DOHH2 (cell line): ENCODE measurements around the gene TMEM158.

ENCODE experiments used
- H3F3A ChIP-seq: fragments of 200-600 bp; sonication (generic), shearing (Covaris generic); 2 replicates; pipeline ENCODE4 v1.6.0; 2016; ENCODE audit warnings: antibody characterized with exemption, mild to moderate bottlenecking; ENCODE audit not compliant: control insufficient read depth, insufficient read depth
- H3K27ac ChIP-seq: fragments of 200-600 bp; sonication (generic); 2 replicates; pipeline ENCODE4 v1.5.1; 2014; ENCODE audit warnings: low read depth, mild to moderate bottlenecking, low read length, moderate library complexity
- H3K27me3 ChIP-seq: fragments of 200-600 bp; sonication (generic); 2 replicates; pipeline ENCODE4 v1.6.1; 2014; ENCODE audit warnings: mild to moderate bottlenecking, low read length, mixed read lengths; ENCODE audit not compliant: control insufficient read depth
- H3K36me3 ChIP-seq: fragments of 200-600 bp; sonication (generic); 2 replicates; pipeline ENCODE4 v1.6.1; 2014; ENCODE audit warnings: mild to moderate bottlenecking, low read length, moderate library complexity, mixed read lengths; ENCODE audit not compliant: control insufficient read depth
- H3K4me1 ChIP-seq: fragments of 200-600 bp; sonication (generic); 2 replicates; pipeline ENCODE4 v1.6.1; 2014; ENCODE audit warnings: mild to moderate bottlenecking, low read length, mixed read lengths; ENCODE audit not compliant: control insufficient read depth
- H3K4me2 ChIP-seq: fragments of 200-600 bp; sonication (generic); 2 replicates; pipeline ENCODE4 v1.6.0; 2014; ENCODE audit warnings: mild to moderate bottlenecking, low read length, moderate library complexity
- H3K4me3 ChIP-seq: fragments of 200-600 bp; sonication (generic); 2 replicates; pipeline ENCODE4 v1.5.1; 2014; ENCODE audit warnings: mild to moderate bottlenecking, low read length, mixed read lengths
- H3K79me2 ChIP-seq: fragments of 200-600 bp; sonication (generic); 2 replicates; pipeline ENCODE4 v1.6.1; 2014; ENCODE audit warnings: mild to moderate bottlenecking, low read length, mixed read lengths; ENCODE audit not compliant: control insufficient read depth
- H3K9me2 ChIP-seq: fragments of 200-600 bp; sonication (generic); replicated peaks from 2 replicates; pipeline ENCODE4 v1.6.1; 2014; ENCODE audit warnings: mild to moderate bottlenecking, low read length, mixed read lengths; ENCODE audit not compliant: control insufficient read depth
- H3K9me3 ChIP-seq: fragments of 200-600 bp; sonication (generic); 2 replicates; pipeline ENCODE4 v1.6.1; 2014; ENCODE audit warnings: antibody characterized with exemption, low read length, mixed read lengths; ENCODE audit not compliant: control insufficient read depth, insufficient read depth
- H4K20me1 ChIP-seq: fragments of 200-600 bp; sonication (generic); 2 replicates; pipeline ENCODE4 v1.6.0; 2014; ENCODE audit warnings: low read depth, mild to moderate bottlenecking, antibody characterized with exemption, low read length, moderate library complexity; ENCODE audit not compliant: control insufficient read depth, insufficient read depth
- CTCF ChIP-seq: fragments of 200-600 bp; sonication (generic); IDR thresholded peaks from one replicate; pipeline ENCODE4 v1.5.1; 2014; ENCODE audit warnings: antibody characterized with exemption, mild to moderate bottlenecking, low read depth, low read length; ENCODE audit not compliant: poor library complexity, severe bottlenecking
- EZH2phosphoT487 ChIP-seq: fragments of 200-600 bp; sonication (generic); IDR thresholded peaks from 2 replicates; pipeline ENCODE4 v1.6.1; 2017; ENCODE audit warnings: borderline replicate concordance, mild to moderate bottlenecking, antibody characterized with exemption, low read length, moderate library complexity, mixed read lengths

The TMEM158 gene

GRCh38 chr3:45207446-45207845, 18.6 kb downstream of the TMEM158 start:
- H3K36me3 ChIP-seq: no peaks in the 10 kb centered on the region
- H3F3A ChIP-seq: no peaks in the 10 kb centered on the region
- TF ChIP-seq CTCF (no peak), EZH2phosphoT487 (no peak)
- H3K4me3 ChIP-seq: no peak overlapping the region
- H3K9me3 ChIP-seq: no peaks in the 10 kb centered on the region
- H3K4me1 ChIP-seq: no peaks in the 10 kb centered on the region
- H4K20me1 ChIP-seq: no peaks in the 10 kb centered on the region
- H3K4me2 ChIP-seq: no peak overlapping the region
- H3K27ac ChIP-seq: no peak overlapping the region
- no peaks in the 10 kb centered on the region for H3K9me2 ChIP-seq
- 0 out of 2 replicates have a peak, but pooled peaks cover 2% of the 10 kb centered on the region for H3K27me3 ChIP-seq
- H3K79me2 ChIP-seq: no peaks in the 10 kb centered on the region

GRCh38 chr3:45205126-45205525, 21.0 kb downstream of the TMEM158 start:
- H3K27ac ChIP-seq: no peak overlapping the region
- H3K9me2 ChIP-seq: no peaks in the 10 kb centered on the region
- H3K4me3 ChIP-seq: no peak overlapping the region
- no peaks in the 10 kb centered on the region for H3K79me2 ChIP-seq
- no peaks in the 10 kb centered on the region for H3K4me1 ChIP-seq
- TF ChIP-seq EZH2phosphoT487 (no peak), CTCF (no peak)
- H4K20me1 ChIP-seq: no peaks in the 10 kb centered on the region
- H3K4me2 ChIP-seq: no peak overlapping the region
- no peaks in the 10 kb centered on the region for H3F3A ChIP-seq
- H3K9me3 ChIP-seq: no peaks in the 10 kb centered on the region
- H3K36me3 ChIP-seq: no peaks in the 10 kb centered on the region
- H3K27me3 ChIP-seq: 0 out of 2 replicates have a peak, but pooled peaks cover 2% of the 10 kb centered on the region

GRCh38 chr3:45204136-45204535, 22.0 kb downstream of the TMEM158 start:
- H3K4me2 ChIP-seq: no peak overlapping the region
- no peaks in the 10 kb centered on the region for H4K20me1 ChIP-seq

More at GRCh38 chr3:45204136-45204535, 22.0 kb downstream of the TMEM158 start:
- Histone ChIP-seq H3K36me3 (no peaks in the 10 kb centered on the region), H3K27me3 (0 out of 2 replicates have a peak, but pooled peaks cover 2% of the 10 kb centered on the region), H3K27ac (no peak overlapping the region), H3K9me2 (no peaks in the 10 kb centered on the region), H3K4me1 (no peaks in the 10 kb centered on the region), H3K9me3 (no peaks in the 10 kb centered on the region), H3K4me3 (no peak overlapping the region), H3K79me2 (no peaks in the 10 kb centered on the region), H3F3A (no peaks in the 10 kb centered on the region)
- no peak for TF ChIP-seq CTCF
- TF ChIP-seq EZH2phosphoT487: no peak
